T-helper 2 cell treated with Interferon-gamma antibody and Interleukin-4, amounts not matched to agents 5 μg/mL and 100 μg/mL, for 36 hours (primary cell): Measurements from ENCODE around the gene PDE4D.
"Not testable (repeated sequence)": the region's sequence is repeated elsewhere in the genome, so short reads cannot be mapped to it uniquely, and the experiment has no call there.

ENCODE experiments used
- DNase-seq: peaks from one replicate; pipeline ENCODE4 v3.0.0; 2021; ENCODE audit warnings: low spot score
- H3K27ac Mint-ChIP-seq: one replicate; pipeline ENCODE4 v1.8.0; 2021; ENCODE audit warnings: mild to moderate bottlenecking, mixed read lengths
- H3K27me3 Mint-ChIP-seq: one replicate; pipeline ENCODE4 v1.8.0; 2021; ENCODE audit warnings: low read depth, mixed read lengths
- H3K36me3 Mint-ChIP-seq: one replicate; pipeline ENCODE4 v1.8.0; 2021; ENCODE audit warnings: low read depth, mixed read lengths
- H3K4me1 Mint-ChIP-seq: one replicate; pipeline ENCODE4 v1.8.0; 2021; ENCODE audit warnings: low read depth, mixed read lengths
- H3K4me3 Mint-ChIP-seq: one replicate; pipeline ENCODE4 v1.8.0; 2022; ENCODE audit warnings: mild to moderate bottlenecking, moderate library complexity, mixed read lengths
- H3K9me3 Mint-ChIP-seq: one replicate; pipeline ENCODE4 v1.8.0; 2021; ENCODE audit warnings: mixed read lengths

The PDE4D gene

GRCh38 chr5:59430066-59430685, 463.4 kb downstream of the PDE4D start:
- no peak overlapping the region for H3K4me3 Mint-ChIP-seq
- no peak for DNase-seq
- H3K27ac Mint-ChIP-seq = no peak overlapping the region
- H3K9me3 Mint-ChIP-seq = no peaks in the 10 kb centered on the region
- no peaks in the 10 kb centered on the region for H3K4me1 Mint-ChIP-seq
- no peaks in the 10 kb centered on the region for H3K36me3 Mint-ChIP-seq
- peaks cover 3% of the 10 kb centered on the region for H3K27me3 Mint-ChIP-seq

- no peak overlapping the region for H3K4me3 Mint-ChIP-seq
- no peak for DNase-seq
- H3K9me3 Mint-ChIP-seq = no peaks in the 10 kb centered on the region
- no peak overlapping the region for H3K27ac Mint-ChIP-seq
- peaks cover 3% of the 10 kb centered on the region for H3K27me3 Mint-ChIP-seq
- H3K4me1 Mint-ChIP-seq = no peaks in the 10 kb centered on the region
- H3K36me3 Mint-ChIP-seq = no peaks in the 10 kb centered on the region
Observed at GRCh38 chr5:59428391-59428790, 465.1 kb downstream of the PDE4D start.

- Mint-ChIP-seq H3K27ac (no peak overlapping the region), H3K4me1 (no peaks in the 10 kb centered on the region), H3K27me3 (peaks cover 3% of the 10 kb centered on the region), H3K9me3 (no peaks in the 10 kb centered on the region), H3K36me3 (no peaks in the 10 kb centered on the region), H3K4me3 (no peak overlapping the region)
- no peak for DNase-seq
Observed at GRCh38 chr5:59424515-59424914, 469.0 kb downstream of the PDE4D start.

GRCh38 chr5:59423021-59423420, 470.5 kb downstream of the PDE4D start:
- no peak for DNase-seq

GRCh38 chr5:59421986-59422941, 471.3 kb downstream of the PDE4D start:
- no peaks in the 10 kb centered on the region for H3K9me3 Mint-ChIP-seq
- H3K4me1 Mint-ChIP-seq = no peaks in the 10 kb centered on the region
- no peaks in the 10 kb centered on the region for H3K36me3 Mint-ChIP-seq
- H3K27me3 Mint-ChIP-seq = no peaks in the 10 kb centered on the region
- no peak overlapping the region for H3K27ac Mint-ChIP-seq
- no peak overlapping the region for H3K4me3 Mint-ChIP-seq
- no peak for DNase-seq

More at GRCh38 chr5:59423021-59423420, 470.5 kb downstream of the PDE4D start:
- Mint-ChIP-seq H3K4me1 (no peaks in the 10 kb centered on the region), H3K4me3 (no peak overlapping the region), H3K27me3 (no peaks in the 10 kb centered on the region), H3K36me3 (no peaks in the 10 kb centered on the region), H3K27ac (no peak overlapping the region), H3K9me3 (no peaks in the 10 kb centered on the region)

GRCh38 chr5:59420596-59420995, 472.9 kb downstream of the PDE4D start:
- H3K27ac Mint-ChIP-seq = no peak overlapping the region
- no peak for DNase-seq
- H3K27me3 Mint-ChIP-seq = no peaks in the 10 kb centered on the region
- H3K9me3 Mint-ChIP-seq = no peaks in the 10 kb centered on the region
- no peak overlapping the region for H3K4me3 Mint-ChIP-seq
- H3K4me1 Mint-ChIP-seq = no peaks in the 10 kb centered on the region
- H3K36me3 Mint-ChIP-seq = no peaks in the 10 kb centered on the region

GRCh38 chr5:59418808-59419207, 474.7 kb downstream of the PDE4D start:
- H3K27me3 Mint-ChIP-seq = peaks cover 2% of the 10 kb centered on the region
- DNase-seq = no peak
- H3K4me3 Mint-ChIP-seq = no peak overlapping the region
- no peaks in the 10 kb centered on the region for H3K9me3 Mint-ChIP-seq
- no peaks in the 10 kb centered on the region for H3K4me1 Mint-ChIP-seq
- H3K36me3 Mint-ChIP-seq = no peaks in the 10 kb centered on the region
- no peak overlapping the region for H3K27ac Mint-ChIP-seq

- H3K27me3 Mint-ChIP-seq = peaks cover 2% of the 10 kb centered on the region
- H3K36me3 Mint-ChIP-seq = no peaks in the 10 kb centered on the region
- no peak overlapping the region for H3K27ac Mint-ChIP-seq
- no peaks in the 10 kb centered on the region for H3K4me1 Mint-ChIP-seq
- H3K9me3 Mint-ChIP-seq = no peaks in the 10 kb centered on the region
- H3K4me3 Mint-ChIP-seq = no peak overlapping the region
- DNase-seq = no peak
Observed at GRCh38 chr5:59416451-59416850, 477.1 kb downstream of the PDE4D start.

- H3K4me1 Mint-ChIP-seq = no peaks in the 10 kb centered on the region
- no peaks in the 10 kb centered on the region for H3K36me3 Mint-ChIP-seq
- H3K27ac Mint-ChIP-seq = no peak overlapping the region
- no peak overlapping the region for H3K4me3 Mint-ChIP-seq
- H3K9me3 Mint-ChIP-seq = no peaks in the 10 kb centered on the region
- DNase-seq = no peak
- peaks cover 2% of the 10 kb centered on the region for H3K27me3 Mint-ChIP-seq
Observed at GRCh38 chr5:59416026-59416425, 477.5 kb downstream of the PDE4D start.

GRCh38 chr5:59412428-59412827, 481.1 kb downstream of the PDE4D start:
- Mint-ChIP-seq H3K27ac (no peak overlapping the region), H3K9me3 (no peaks in the 10 kb centered on the region), H3K27me3 (peaks cover 2% of the 10 kb centered on the region), H3K4me1 (no peaks in the 10 kb centered on the region), H3K4me3 (no peak overlapping the region), H3K36me3 (no peaks in the 10 kb centered on the region)
- DNase-seq = no peak

GRCh38 chr5:59408997-59409396, 484.5 kb downstream of the PDE4D start:
- not testable (repeated sequence) for H3K36me3 Mint-ChIP-seq, H3K9me3 Mint-ChIP-seq, H3K27ac Mint-ChIP-seq, H3K4me1 Mint-ChIP-seq, DNase-seq, H3K4me3 Mint-ChIP-seq, H3K27me3 Mint-ChIP-seq

- H3K9me3 Mint-ChIP-seq = no peaks in the 10 kb centered on the region
- H3K4me1 Mint-ChIP-seq = no peaks in the 10 kb centered on the region
- H3K36me3 Mint-ChIP-seq = no peaks in the 10 kb centered on the region
- H3K4me3 Mint-ChIP-seq = no peak overlapping the region
- no peak overlapping the region for H3K27ac Mint-ChIP-seq
- DNase-seq = no peak
- H3K27me3 Mint-ChIP-seq = no peaks in the 10 kb centered on the region
Observed at GRCh38 chr5:59407967-59408366, 485.6 kb downstream of the PDE4D start.

GRCh38 chr5:59401637-59402036, 491.9 kb downstream of the PDE4D start:
- no peaks in the 10 kb centered on the region for H3K4me1 Mint-ChIP-seq
- H3K4me3 Mint-ChIP-seq = no peak overlapping the region
- DNase-seq = no peak
- no peaks in the 10 kb centered on the region for H3K9me3 Mint-ChIP-seq
- H3K36me3 Mint-ChIP-seq = no peaks in the 10 kb centered on the region
- H3K27ac Mint-ChIP-seq = no peak overlapping the region
- H3K27me3 Mint-ChIP-seq = no peaks in the 10 kb centered on the region

GRCh38 chr5:59394956-59395355, 498.6 kb downstream of the PDE4D start:
- H3K27ac Mint-ChIP-seq, H3K36me3 Mint-ChIP-seq, H3K27me3 Mint-ChIP-seq, H3K4me3 Mint-ChIP-seq, H3K9me3 Mint-ChIP-seq, H3K4me1 Mint-ChIP-seq, DNase-seq: not testable (repeated sequence)
